ENCODE results near the gene RET.
"Not testable (repeated sequence)": the region's sequence is repeated elsewhere in the genome, so short reads cannot be mapped to it uniquely, and the experiment has no call there.

Gene RET

GRCh38 chr10:43138021-43138756 is 61.3 kb downstream of the RET start, which contains the start of gene CSGALNACT2:
Gene CSGALNACT2 (plus strand): TSS chr10:43138445. CDS start chr10:43155150, 16,705 bp downstream.
- DNase-seq: peak; percentile 49

GRCh38 chr10:43138757-43139241 is 61.9 kb downstream of the RET start:
- peak; percentile 6 for DNase-seq

- no peak for DNase-seq
Measured at GRCh38 chr10:43141421-43141820, 64.6 kb downstream of the RET start.

- DNase-seq: no peak
Measured at GRCh38 chr10:43145311-43145710, 68.4 kb downstream of the RET start.

- not testable (repeated sequence) for DNase-seq
Measured at GRCh38 chr10:43145936-43146335, 69.1 kb downstream of the RET start.

GRCh38 chr10:43151371-43151770 is 74.5 kb downstream of the RET start:
- DNase-seq: no peak

GRCh38 chr10:43153901-43154300 is 77.0 kb downstream of the RET start:
- no peak for DNase-seq

- no peak for DNase-seq
Measured at GRCh38 chr10:43155221-43155620, 78.4 kb downstream of the RET start.

GRCh38 chr10:43155741-43156140 is 78.9 kb downstream of the RET start:
- no peak for DNase-seq

- DNase-seq: no peak
Measured at GRCh38 chr10:43156590-43157341, 79.9 kb downstream of the RET start.

GRCh38 chr10:43158636-43159035 is 81.8 kb downstream of the RET start:
- no peak for DNase-seq

GRCh38 chr10:43160046-43160920 is 83.4 kb downstream of the RET start:
- DNase-seq: no peak

GRCh38 chr10:43160921-43161255 is 84.0 kb downstream of the RET start:
- DNase-seq: no peak

GRCh38 chr10:43162604-43163003 is 85.7 kb downstream of the RET start:
- DNase-seq: no peak

GRCh38 chr10:43166207-43166879 is 89.5 kb downstream of the RET start:
- no peak for DNase-seq

GRCh38 chr10:43166880-43167497 is 90.1 kb downstream of the RET start:
- no peak for DNase-seq

- DNase-seq: no peak
Measured at GRCh38 chr10:43167498-43167889, 90.6 kb downstream of the RET start.

- no peak for DNase-seq
Measured at GRCh38 chr10:43170491-43170890, 93.6 kb downstream of the RET start.

- no peak for DNase-seq
Measured at GRCh38 chr10:43172645-43173044, 95.8 kb downstream of the RET start.

GRCh38 chr10:43173120-43173519 is 96.3 kb downstream of the RET start:
- no peak for DNase-seq

GRCh38 chr10:43174969-43175368 is 98.1 kb downstream of the RET start:
- no peak for DNase-seq

- no peak for DNase-seq
Measured at GRCh38 chr10:43176271-43176670, 99.4 kb downstream of the RET start.

All from NCI-H748 treated with DMSO at 0.1 percent for 48 hours (cell line).